ENCODE data around the gene ZFYVE16. TPM values are rescaled to one million over a fixed set of nuclear protein-coding genes. Genes with fewer than 3 reads are reported as not detected.

The ZFYVE16 gene
- total RNA-seq, 1 donor from 2014 or later, result 74.4 TPM

DNA sequence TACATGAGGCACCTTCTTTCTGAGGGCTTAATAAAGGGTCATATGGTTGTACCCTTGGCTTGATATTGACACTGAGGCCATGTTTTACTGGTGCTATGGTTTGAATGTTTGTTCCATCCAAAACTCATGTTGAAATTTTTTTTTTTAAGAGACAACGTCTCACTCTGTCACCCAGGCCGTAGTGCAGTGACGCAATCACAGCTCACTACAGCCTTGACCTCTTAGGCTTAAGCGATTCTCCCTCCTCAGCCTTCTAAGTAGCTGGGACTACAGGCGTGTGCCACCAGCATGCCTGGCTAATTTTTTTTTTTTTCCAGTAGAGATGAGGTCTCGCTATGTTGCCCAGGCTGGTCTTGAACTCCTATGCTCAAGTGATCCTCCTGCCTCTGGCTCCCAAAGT lies 101.0 kb downstream of the ZFYVE16 start:
- Mint-ChIP-seq H3K27me3 (no peaks in the 10 kb centered on the region), H3K27ac (no peak overlapping the region), H3K4me3 (ENCODE audit: low read depth) (no peak overlapping the region), H3K4me1 (ENCODE audit: low read depth) (peaks cover 2% of the 10 kb centered on the region), H3K9me3 (ENCODE audit: low read depth) (no peaks in the 10 kb centered on the region), H3K36me3 (ENCODE audit: insufficient read depth) (no peaks in the 10 kb centered on the region)
- TF ChIP-seq, protein P1, sequence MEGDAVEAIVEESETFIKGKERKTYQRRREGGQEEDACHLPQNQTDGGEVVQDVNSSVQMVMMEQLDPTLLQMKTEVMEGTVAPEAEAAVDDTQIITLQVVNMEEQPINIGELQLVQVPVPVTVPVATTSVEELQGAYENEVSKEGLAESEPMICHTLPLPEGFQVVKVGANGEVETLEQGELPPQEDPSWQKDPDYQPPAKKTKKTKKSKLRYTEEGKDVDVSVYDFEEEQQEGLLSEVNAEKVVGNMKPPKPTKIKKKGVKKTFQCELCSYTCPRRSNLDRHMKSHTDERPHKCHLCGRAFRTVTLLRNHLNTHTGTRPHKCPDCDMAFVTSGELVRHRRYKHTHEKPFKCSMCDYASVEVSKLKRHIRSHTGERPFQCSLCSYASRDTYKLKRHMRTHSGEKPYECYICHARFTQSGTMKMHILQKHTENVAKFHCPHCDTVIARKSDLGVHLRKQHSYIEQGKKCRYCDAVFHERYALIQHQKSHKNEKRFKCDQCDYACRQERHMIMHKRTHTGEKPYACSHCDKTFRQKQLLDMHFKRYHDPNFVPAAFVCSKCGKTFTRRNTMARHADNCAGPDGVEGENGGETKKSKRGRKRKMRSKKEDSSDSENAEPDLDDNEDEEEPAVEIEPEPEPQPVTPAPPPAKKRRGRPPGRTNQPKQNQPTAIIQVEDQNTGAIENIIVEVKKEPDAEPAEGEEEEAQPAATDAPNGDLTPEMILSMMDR (IDR thresholded peaks at IDR 0.05; ENCODE audit: unreplicated experiment), result no peak
- DNase-seq (ENCODE audit: low spot score, unreplicated experiment), result no peak

DNA sequence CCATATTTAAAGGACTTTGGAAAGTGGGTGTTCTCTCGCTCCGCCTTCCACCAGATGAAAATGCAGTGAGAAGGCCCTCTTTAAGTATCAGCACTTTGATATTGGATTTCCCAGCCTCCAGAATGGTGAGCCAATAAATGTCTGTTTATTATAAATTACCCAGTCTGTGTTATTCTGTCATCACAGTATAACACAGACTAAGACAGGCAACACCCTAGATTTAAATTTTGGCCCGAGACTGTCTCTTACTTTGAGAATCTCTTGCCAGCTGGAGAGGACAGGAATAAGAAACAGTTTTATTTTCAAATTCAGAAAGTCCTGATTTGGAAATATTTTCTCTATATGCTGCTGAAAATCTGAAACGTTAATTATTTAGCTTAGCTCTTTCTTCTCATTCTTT lies 101.5 kb downstream of the ZFYVE16 start:
- Mint-ChIP-seq H3K36me3 (ENCODE audit: insufficient read depth) (no peaks in the 10 kb centered on the region), H3K4me1 (ENCODE audit: low read depth) (peaks cover 2% of the 10 kb centered on the region), H3K27me3 (no peaks in the 10 kb centered on the region), H3K27ac (no peak overlapping the region), H3K9me3 (ENCODE audit: low read depth) (no peaks in the 10 kb centered on the region), H3K4me3 (ENCODE audit: low read depth) (no peak overlapping the region)
- DNase-seq (ENCODE audit: low spot score, unreplicated experiment), result no peak
- TF ChIP-seq, protein P1 (IDR thresholded peaks at IDR 0.05; ENCODE audit: unreplicated experiment), result no peak

DNA sequence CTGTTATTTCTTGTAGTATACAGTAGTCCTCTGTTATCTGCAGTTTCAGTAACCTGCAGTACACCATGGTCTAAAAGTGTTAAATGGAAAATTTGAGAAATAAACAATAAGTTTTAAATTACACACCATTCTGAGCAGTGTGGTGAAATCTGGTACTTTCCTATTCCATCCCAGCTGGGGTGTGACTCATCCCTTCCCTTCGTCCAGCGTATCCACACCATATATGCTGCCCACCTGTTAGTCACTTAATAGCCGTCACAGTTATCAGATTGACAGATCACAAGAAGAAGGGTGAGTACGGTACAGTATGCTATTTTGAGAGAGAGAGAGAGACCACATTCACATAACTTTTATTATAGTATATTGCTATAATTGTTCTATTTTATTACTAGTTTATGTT lies 109.0 kb downstream of the ZFYVE16 start:
- no peak for DNase-seq (ENCODE audit: low spot score, unreplicated experiment)
- TF ChIP-seq, protein P1 (IDR thresholded peaks at IDR 0.05; ENCODE audit: unreplicated experiment), result no peak
- H3K4me1 Mint-ChIP-seq (ENCODE audit: low read depth), result no peaks in the 10 kb centered on the region
- H3K27me3 Mint-ChIP-seq, result no peaks in the 10 kb centered on the region
- no peaks in the 10 kb centered on the region for H3K36me3 Mint-ChIP-seq (ENCODE audit: insufficient read depth)
- H3K9me3 Mint-ChIP-seq (ENCODE audit: low read depth), result no peaks in the 10 kb centered on the region
- no peak overlapping the region for H3K27ac Mint-ChIP-seq
- no peak overlapping the region for H3K4me3 Mint-ChIP-seq (ENCODE audit: low read depth)

Other genes starting within 250 kb of the ZFYVE16 start
- gene SERINC5, start 152.0 kb upstream of the ZFYVE16 start, total RNA-seq, result 174 and 198 TPM in 2 replicates
- not detected in 2 replicates for gene SPZ1, start 88.1 kb upstream of the ZFYVE16 start, total RNA-seq
- gene FAM151B, start 80.0 kb downstream of the ZFYVE16 start, total RNA-seq, result 1.5 and 2.7 TPM in 2 replicates
- 0.17 and 0.20 TPM in 2 replicates for gene ANKRD34B, start 162.2 kb downstream of the ZFYVE16 start, total RNA-seq
- gene MSH3, start 246.6 kb downstream of the ZFYVE16 start, total RNA-seq, result 16.9 and 18.4 TPM in 2 replicates
- gene DHFR, start 246.9 kb downstream of the ZFYVE16 start, total RNA-seq, result 41.1 and 45.4 TPM in 2 replicates